Subcutaneous abdominal adipose tissue (tissue), 5 donors: ENCODE data around the gene PRORP.

Experiments
- H3K27ac ChIP-seq: one replicate; pipeline ENCODE4 v1.7.0; 2013; ENCODE audit warnings: low read depth, mild to moderate bottlenecking, inconsistent platforms, low read length, moderate library complexity
- H3K27me3 ChIP-seq, 5 donors: one replicate each; pipeline ENCODE4 v1.7.0; 2013; ENCODE audit warnings: low read length in 5 of 5, inconsistent platforms in 1 of 5; ENCODE audit not compliant: control insufficient read depth in 5 of 5, insufficient read depth in 4 of 5
- H3K36me3 ChIP-seq, 5 donors: one replicate each; pipeline ENCODE4 v1.7.0; 2013; ENCODE audit warnings: low read length in 5 of 5; ENCODE audit not compliant: control insufficient read depth in 5 of 5, insufficient read depth in 5 of 5
- H3K4me1 ChIP-seq, 5 donors: one replicate each; pipeline ENCODE4 v1.7.0; 2013; ENCODE audit warnings: low read length in 5 of 5, mild to moderate bottlenecking in 3 of 5, moderate library complexity in 1 of 5; ENCODE audit not compliant: control insufficient read depth in 5 of 5, insufficient read depth in 5 of 5
- H3K4me3 ChIP-seq, 5 donors: one replicate each; pipeline ENCODE4 v1.7.0; 2013; ENCODE audit warnings: low read length in 5 of 5, low read depth in 1 of 5
- H3K9ac ChIP-seq, 5 donors: one replicate each; pipeline ENCODE4 v1.7.0; 2013; ENCODE audit warnings: low read length in 5 of 5, mild to moderate bottlenecking in 4 of 5, moderate library complexity in 3 of 5
- H3K9me3 ChIP-seq, 5 donors: one replicate each; pipeline ENCODE4 v1.7.0; 2013; ENCODE audit warnings: low read length in 5 of 5; ENCODE audit not compliant: control insufficient read depth in 5 of 5
- donor health status: healthy.
- donor health status: healthy.
- donor health status: healthy.
- donor health status: healthy.
- donor health status: healthy.

PRORP gene

GRCh38 chr14:35113308-35113950, 8.9 kb upstream of the PRORP start:
- Histone ChIP-seq H3K27me3 (no peaks in the 10 kb centered on the region), H3K4me1 (no peaks in the 10 kb centered on the region), H3K36me3 (peaks cover 23 to 62% (median 44%) of the 10 kb centered on the region in 5 donors), H3K9ac (no peak overlapping the region), H3K27ac (no peak overlapping the region), H3K4me3 (no peak overlapping the region), H3K9me3 (no peaks in the 10 kb centered on the region)

GRCh38 chr14:35114036-35114435, 8.3 kb upstream of the PRORP start:
- no peaks in the 10 kb centered on the region for H3K9me3 ChIP-seq
- H3K9ac ChIP-seq, result no peak overlapping the region
- H3K27me3 ChIP-seq, result no peaks in the 10 kb centered on the region
- H3K4me3 ChIP-seq, result no peak overlapping the region
- peaks cover 23 to 57% (median 44%) of the 10 kb centered on the region in 5 donors for H3K36me3 ChIP-seq
- no peak overlapping the region for H3K27ac ChIP-seq
- H3K4me1 ChIP-seq, result no peaks in the 10 kb centered on the region

- H3K27me3 ChIP-seq, result no peaks in the 10 kb centered on the region
- H3K4me1 ChIP-seq, result peaks cover 0 to 9% (median 8%) of the 10 kb centered on the region in 5 donors
- H3K4me3 ChIP-seq, result no peak overlapping the region
- H3K36me3 ChIP-seq, result peaks cover 12 to 41% (median 28%) of the 10 kb centered on the region in 5 donors
- H3K27ac ChIP-seq, result no peak overlapping the region
- no peaks in the 10 kb centered on the region for H3K9me3 ChIP-seq
- no peak overlapping the region for H3K9ac ChIP-seq
Observed at GRCh38 chr14:35116242-35116641, 6.1 kb upstream of the PRORP start.

DNA sequence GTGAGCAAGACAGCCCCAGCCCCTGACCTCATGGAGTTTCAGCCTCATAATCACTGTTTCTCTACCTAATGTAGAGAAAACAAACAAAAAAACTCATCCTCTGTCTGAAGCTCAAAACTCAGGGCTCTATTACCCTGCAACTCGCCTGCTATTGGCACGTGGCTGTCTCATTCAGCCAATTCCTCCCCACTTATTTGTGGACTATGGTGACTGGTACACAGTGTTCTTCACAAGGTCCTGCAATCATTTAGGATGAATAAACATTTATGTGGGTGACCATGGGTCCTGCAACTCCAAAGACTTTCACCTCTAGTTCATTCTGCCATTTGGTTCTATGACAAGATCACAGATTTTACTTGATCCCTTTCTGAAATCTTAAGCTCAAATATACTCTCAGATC, 5.2 kb upstream of the PRORP start:
- H3K36me3 ChIP-seq, result peaks cover 10 to 32% (median 20%) of the 10 kb centered on the region in 5 donors

DNA sequence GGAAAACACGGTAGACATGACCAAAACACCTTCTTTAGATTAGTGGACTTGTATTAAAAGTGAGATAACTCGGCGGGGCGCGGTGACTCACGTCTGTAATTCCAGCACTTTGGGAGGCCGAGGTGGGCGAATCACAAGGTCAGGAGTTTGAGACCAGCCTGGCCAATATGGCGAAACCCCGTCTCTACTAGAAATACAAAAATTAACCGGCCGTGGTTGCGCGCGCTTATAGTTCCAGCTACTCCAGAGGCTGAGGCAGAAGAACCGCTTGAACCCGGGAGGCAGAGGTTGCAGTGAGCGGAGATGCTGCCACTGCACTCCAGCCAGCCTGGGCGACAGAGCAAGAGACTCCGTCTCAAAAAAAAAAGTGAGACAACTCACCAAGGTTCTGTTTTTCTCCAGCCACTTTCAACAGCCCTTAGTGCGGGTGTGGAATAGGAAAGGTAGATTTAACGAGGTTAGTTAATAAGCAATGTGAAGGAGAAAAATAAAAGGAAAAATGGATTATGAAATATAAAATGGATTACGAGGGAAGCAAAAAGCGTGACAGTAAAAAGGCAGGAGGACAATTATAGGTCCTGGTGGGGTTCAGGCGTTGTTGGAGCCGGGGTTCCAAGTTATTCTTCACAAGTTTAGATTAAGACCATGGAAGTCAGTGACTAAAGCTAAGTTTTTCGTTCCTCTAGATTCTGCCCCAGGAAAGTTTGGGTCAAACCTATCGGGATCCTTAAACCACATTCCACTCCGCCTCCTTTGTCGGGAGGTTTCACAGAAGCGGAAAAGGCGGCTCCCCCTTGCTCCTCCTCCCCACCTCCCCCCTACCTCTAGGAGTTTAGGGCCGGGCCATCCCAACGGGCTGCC, 1.1 kb upstream of the PRORP start:
- H3K9ac ChIP-seq, result peak overlapping the region; percentile 97 to 100 (median 99)
- H3K36me3 ChIP-seq, result peaks cover 0 to 2% (median 0%) of the 10 kb centered on the region in 5 donors
- H3K9me3 ChIP-seq, result no peaks in the 10 kb centered on the region
- H3K27me3 ChIP-seq, result no peaks in the 10 kb centered on the region
- peak overlapping the region; percentile 98 for H3K27ac ChIP-seq
- peak overlapping the region; percentile 89 to 100 (median 97) for H3K4me3 ChIP-seq
- H3K4me1 ChIP-seq, result peaks cover 1 to 23% (median 20%) of the 10 kb centered on the region in 5 donors

More for the DNA sequence above, 5.2 kb upstream of the PRORP start:
- H3K4me3 ChIP-seq, result no peak overlapping the region
- no peaks in the 10 kb centered on the region for H3K9me3 ChIP-seq
- H3K27ac ChIP-seq, result no peak overlapping the region
- no peak overlapping the region for H3K9ac ChIP-seq
- H3K4me1 ChIP-seq, result peaks cover 0 to 9% (median 9%) of the 10 kb centered on the region in 5 donors
- no peaks in the 10 kb centered on the region for H3K27me3 ChIP-seq

- Histone ChIP-seq H3K9ac (peak overlapping the region; percentile 97 to 100 (median 99)), H3K27me3 (no peaks in the 10 kb centered on the region), H3K27ac (peak overlapping the region; percentile 98), H3K4me1 (peaks cover 1 to 23% (median 20%) of the 10 kb centered on the region in 5 donors), H3K9me3 (no peaks in the 10 kb centered on the region), H3K4me3 (peak overlapping the region; percentile 89 to 100 (median 97)), H3K36me3 (peaks cover 0 to 8% (median 0%) of the 10 kb centered on the region in 5 donors)
Observed at GRCh38 chr14:35122696-35123387, 490 bp downstream of the PRORP start.

- Histone ChIP-seq H3K36me3 (peaks cover 0 to 10% (median 0%) of the 10 kb centered on the region in 5 donors), H3K27ac (peak overlapping the region; percentile 98), H3K9ac (peak overlapping the region in 4 of 5 donors; percentile 97 to 99 (median 98)), H3K4me3 (peak overlapping the region; percentile 89 to 100 (median 97)), H3K4me1 (peaks cover 1 to 23% (median 20%) of the 10 kb centered on the region in 5 donors), H3K9me3 (no peaks in the 10 kb centered on the region), H3K27me3 (no peaks in the 10 kb centered on the region)
Observed at GRCh38 chr14:35123388-35123703, 994 bp downstream of the PRORP start.

GRCh38 chr14:35124127-35124526, 1.8 kb downstream of the PRORP start:
- Histone ChIP-seq H3K27me3 (no peaks in the 10 kb centered on the region), H3K4me3 (no peak overlapping the region), H3K9ac (peak overlapping the region in 2 of 5 donors; percentile 6 to 99), H3K9me3 (no peaks in the 10 kb centered on the region), H3K36me3 (peaks cover 0 to 10% (median 0%) of the 10 kb centered on the region in 5 donors), H3K4me1 (peaks cover 1 to 23% (median 20%) of the 10 kb centered on the region in 5 donors), H3K27ac (no peak overlapping the region)

- H3K4me3 ChIP-seq, result no peak overlapping the region
- peaks cover 9 to 17% (median 14%) of the 10 kb centered on the region in 5 donors for H3K36me3 ChIP-seq
- H3K9ac ChIP-seq, result no peak overlapping the region
- H3K27ac ChIP-seq, result no peak overlapping the region
- H3K27me3 ChIP-seq, result no peaks in the 10 kb centered on the region
- no peaks in the 10 kb centered on the region for H3K9me3 ChIP-seq
- H3K4me1 ChIP-seq, result no peaks in the 10 kb centered on the region
Observed at GRCh38 chr14:35133542-35134328, 11.4 kb downstream of the PRORP start.
